GM19238 (cell line): ENCODE data around the gene ARIH1.
"Not testable (repeated sequence)": the region's sequence is repeated elsewhere in the genome, so short reads cannot be mapped to it uniquely, and the experiment has no call there.

ENCODE experiments used
- DNase-seq: peaks from one replicate; pipeline ENCODE4 v3.0.0; 2011; ENCODE audit warnings: low spot score; ENCODE audit not compliant: insufficient read length

ARIH1 gene

DNA sequence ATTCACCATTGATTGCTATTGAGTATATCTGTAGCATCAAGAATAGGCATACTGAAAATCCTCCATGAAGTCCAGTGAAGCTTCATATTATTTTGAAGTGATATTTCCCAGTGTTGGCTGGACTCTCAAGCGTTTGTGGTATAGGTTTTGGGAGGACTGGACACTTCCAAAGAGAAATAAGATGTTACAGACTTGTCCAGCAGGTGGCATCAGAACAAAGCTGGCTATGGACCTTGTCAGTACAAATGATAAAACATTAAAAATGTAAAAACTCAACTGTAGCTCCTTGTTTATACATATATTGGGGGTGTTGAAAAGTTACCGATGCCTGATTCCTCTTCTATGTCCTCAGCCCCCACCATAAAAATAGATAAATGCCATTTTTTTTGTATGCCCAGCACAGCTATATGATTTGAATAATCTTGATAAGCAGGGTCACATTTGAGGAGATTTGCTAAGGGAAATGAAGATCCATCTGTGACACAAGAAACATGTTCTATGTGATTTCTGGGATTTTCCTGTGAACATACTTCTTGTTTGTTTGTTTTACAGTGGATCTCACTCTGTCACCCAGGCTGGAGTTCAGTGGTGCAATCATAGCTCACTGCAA lies 125.8 kb downstream of the ARIH1 start:
- DNase-seq: no peak

DNA sequence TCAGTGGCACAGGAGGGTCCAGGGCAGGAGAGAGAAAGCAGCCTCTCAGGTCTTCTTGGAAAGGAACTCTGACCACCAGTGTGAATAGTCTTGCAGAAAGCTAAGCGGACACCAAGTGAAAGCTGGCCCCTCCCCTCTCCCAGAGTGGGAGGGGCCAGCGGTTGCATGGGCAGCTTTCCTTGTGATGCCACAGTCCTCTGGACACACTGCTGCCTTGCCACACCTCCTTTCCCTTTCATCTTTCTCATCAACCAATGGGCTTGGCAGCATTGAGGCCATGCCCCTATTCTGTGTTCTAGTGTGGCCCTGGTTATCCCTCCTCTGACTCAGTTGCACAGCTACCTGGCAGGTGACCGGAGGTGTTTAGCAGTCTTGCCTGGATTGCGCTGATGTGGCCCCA lies 130.7 kb downstream of the ARIH1 start:
- no peak for DNase-seq

- DNase-seq: not testable (repeated sequence)
Observed at GRCh38 chr15:72608084-72608483, 134.0 kb downstream of the ARIH1 start.

GRCh38 chr15:72609862-72610261 lies 135.7 kb downstream of the ARIH1 start:
- DNase-seq: no peak

DNA sequence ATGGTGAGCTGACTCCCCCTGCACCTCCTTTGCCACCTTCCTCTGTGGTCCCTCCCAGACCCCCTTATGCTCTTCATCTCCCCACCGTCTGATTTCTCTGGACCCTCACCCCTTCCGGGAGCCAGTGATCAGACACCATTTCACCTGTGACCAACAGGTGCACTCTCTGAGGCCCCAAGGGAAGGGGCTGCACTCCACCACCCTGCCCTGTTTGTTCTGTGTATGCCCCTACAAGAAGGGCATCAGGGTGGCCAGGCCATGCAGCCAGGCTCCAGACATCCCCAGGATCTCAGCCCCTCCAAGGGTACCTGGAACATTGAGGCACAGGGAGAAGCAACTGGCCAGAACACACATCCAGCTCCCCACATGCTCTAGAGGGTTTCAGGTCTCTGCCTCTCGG lies 138.2 kb downstream of the ARIH1 start:
- DNase-seq: not testable (repeated sequence)

GRCh38 chr15:72614810-72615532 lies 140.8 kb downstream of the ARIH1 start:
- DNase-seq: no peak

GRCh38 chr15:72615533-72616233 lies 141.6 kb downstream of the ARIH1 start:
- not testable (repeated sequence) for DNase-seq

GRCh38 chr15:72616491-72617210 lies 142.5 kb downstream of the ARIH1 start:
- DNase-seq: no peak

DNA sequence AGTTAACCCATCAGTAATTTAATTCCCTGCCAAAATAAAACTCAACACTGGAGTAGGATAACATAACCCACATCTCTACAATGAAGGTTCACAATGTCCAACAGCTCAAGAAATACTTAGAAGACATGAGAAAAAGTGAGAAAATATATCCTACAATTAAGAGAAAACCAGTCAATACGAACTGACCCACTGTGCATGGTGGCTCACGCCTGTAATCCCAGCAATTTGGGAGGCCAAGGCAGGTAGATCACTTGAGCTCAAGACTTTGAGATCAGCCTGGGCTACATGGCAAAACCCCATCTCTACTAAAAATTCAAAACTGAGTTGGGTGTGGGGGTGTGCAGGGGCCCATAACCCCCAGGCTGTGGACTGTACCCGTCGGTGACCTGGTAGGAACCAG lies 149.7 kb downstream of the ARIH1 start:
- not testable (repeated sequence) for DNase-seq

DNA sequence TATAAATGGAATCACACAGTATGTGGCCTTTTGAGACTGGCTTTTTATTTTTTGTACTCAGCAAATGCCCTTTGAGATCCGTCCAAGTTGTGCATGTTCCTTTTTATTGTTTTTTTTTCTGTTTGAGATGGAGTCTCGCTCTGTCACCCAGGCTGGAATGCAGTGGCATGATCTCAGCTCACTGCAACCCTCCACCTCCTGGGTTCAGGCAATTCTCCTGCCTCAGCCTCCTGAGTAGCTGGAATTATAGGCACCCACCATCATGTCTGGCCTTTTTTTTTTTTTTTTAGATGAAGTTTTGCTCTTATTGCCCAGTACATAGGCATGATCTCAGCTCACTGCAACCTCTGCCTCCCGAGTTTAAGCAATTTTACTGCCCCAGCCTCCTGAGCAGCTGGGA lies 152.0 kb downstream of the ARIH1 start:
- not testable (repeated sequence) for DNase-seq

- not testable (repeated sequence) for DNase-seq
Observed at GRCh38 chr15:72628249-72629067, 154.3 kb downstream of the ARIH1 start.

DNA sequence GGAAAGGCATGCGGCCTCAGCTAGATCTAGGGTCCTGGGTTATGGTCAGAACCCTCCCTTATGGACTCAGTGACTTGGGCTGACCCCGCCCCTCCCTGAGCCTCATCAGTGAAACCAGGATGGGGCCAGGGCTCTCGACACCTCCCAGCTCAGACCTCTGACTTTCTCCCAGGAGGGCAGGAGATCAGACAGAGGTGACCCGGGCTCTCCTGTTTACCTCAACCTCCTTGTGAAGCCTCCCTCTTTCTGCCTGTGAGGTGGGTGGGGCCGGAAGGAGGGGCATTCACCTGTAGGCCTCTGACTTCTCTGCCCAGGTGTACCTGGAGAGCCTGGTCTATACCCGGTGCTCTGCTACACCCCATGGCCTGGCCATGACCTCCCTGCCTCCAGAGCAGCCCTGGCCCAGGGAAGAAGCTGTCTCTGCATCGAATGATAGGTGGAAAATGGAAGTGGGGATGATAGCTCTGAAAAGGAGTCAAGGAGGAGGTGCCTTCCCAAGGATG lies 155.0 kb downstream of the ARIH1 start:
- not testable (repeated sequence) for DNase-seq

DNA sequence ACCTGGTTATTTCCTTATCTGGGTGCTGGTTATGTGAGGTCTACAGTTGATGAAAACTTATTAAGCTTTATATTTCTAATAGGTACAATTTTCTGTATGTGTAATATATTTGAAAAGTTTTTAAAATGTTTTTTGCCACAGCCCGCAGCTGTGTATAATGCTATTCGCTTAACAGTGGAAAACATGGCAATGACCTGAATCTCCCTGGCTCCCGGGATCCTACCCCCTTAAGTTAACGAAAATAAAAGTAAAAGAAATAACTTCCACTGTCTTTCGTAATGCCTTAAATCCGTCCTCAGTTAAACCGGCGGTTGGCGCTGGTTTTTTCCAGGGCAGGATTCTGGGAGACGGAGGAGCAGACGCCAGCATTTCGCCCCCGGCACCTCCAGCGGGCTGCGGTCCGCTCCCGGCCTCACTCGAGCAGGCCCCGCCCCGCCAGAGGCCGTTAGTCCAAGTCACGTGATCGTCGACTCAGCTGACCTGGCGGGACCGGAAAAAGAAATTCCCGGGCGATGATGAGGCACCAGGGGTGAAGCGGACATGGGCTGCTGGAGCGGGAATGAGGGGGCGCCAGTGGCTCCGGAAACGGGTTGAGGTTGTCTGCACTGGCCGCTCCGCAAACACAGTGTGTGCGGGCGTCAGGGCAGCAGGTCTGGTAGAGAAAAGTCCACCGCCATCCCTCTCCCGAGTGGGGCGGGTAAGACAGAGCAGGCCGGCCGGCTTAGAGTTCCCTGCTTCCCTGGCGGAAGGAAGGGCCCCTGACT lies 162.6 kb downstream of the ARIH1 start:
- not testable (repeated sequence) for DNase-seq

DNA sequence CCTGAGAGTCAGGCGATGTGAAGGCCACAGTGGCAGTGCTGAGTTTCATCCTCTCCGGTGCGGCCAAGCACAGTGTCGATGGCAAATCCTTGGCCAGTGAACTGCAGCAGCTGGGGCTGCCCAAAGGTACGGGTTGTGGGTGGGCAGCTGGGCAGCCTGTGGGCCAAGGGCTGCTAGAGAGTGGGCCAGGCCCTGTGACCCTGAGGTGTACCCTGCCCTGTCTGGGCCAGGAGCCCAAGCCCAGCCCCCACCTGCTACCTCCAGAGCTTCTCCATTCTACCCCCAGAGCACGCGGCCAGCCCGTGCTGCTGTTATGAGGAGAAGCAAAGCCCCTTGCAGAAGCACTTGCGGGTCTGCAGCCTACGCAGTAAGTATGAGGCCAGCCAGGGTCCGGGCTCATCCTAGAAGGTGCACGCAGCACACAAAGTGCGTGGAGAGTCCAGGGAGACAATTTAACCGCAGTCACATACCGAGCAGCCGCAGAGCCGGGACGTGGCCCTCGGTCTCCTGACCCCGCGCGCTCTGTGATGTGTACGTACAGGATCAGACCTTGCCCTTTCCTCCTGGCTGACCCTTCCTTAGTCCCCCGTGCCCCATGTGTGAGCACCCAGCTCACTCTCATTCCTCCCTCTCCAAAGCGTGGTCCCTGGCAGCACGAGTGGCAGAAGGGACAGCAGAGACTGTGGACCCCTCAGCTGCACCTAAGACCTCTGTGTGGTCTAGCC lies 165.8 kb downstream of the ARIH1 start:
- DNase-seq: not testable (repeated sequence)

DNA sequence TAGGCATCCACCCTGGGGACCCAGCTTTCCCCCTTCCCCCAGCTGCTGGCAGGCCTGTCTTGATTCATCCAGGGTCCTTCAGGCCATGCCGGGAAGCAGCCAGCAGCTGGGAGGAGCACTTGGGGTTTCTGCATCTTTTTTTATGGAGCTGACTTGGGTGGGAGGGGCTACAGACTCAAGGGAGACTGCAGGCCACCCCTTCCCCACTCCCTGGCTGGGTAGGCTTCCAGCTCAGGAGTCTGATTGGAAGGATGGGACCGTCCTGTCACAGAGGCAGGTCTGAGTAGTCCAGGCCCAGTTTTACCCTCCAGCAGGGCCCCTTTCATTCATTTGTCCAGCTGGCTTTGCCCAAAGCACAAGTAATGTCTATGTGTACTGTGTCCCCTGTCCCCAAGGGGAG lies 168.1 kb downstream of the ARIH1 start:
- not testable (repeated sequence) for DNase-seq

- not testable (repeated sequence) for DNase-seq
Observed at GRCh38 chr15:72648631-72649253, 174.6 kb downstream of the ARIH1 start.
